ENCODE measurements around the gene FRMD4A.
"Not testable (repeated sequence)": the region's sequence is repeated elsewhere in the genome, so short reads cannot be mapped to it uniquely, and the experiment has no call there.

DNA sequence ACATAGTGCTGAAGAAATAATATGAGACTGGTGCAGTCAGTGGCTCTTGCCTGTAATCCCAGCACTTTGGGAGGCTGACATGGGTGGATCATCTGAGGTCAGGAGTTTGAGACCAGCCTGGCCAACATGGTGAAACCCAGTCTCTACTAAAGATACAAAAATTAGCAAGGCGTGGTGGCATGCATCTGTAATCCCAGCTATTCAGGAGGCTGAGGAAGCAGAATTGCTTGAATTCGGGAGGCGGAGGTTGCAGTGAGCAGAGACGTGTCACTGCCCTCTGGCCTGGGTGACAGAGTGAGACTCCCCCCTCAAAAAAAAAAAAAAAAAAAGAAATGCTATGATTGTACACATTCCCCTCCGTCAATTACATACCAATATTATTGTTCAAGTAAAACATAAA, 615.1 kb downstream of the FRMD4A start:
- TF ChIP-seq, protein P1, sequence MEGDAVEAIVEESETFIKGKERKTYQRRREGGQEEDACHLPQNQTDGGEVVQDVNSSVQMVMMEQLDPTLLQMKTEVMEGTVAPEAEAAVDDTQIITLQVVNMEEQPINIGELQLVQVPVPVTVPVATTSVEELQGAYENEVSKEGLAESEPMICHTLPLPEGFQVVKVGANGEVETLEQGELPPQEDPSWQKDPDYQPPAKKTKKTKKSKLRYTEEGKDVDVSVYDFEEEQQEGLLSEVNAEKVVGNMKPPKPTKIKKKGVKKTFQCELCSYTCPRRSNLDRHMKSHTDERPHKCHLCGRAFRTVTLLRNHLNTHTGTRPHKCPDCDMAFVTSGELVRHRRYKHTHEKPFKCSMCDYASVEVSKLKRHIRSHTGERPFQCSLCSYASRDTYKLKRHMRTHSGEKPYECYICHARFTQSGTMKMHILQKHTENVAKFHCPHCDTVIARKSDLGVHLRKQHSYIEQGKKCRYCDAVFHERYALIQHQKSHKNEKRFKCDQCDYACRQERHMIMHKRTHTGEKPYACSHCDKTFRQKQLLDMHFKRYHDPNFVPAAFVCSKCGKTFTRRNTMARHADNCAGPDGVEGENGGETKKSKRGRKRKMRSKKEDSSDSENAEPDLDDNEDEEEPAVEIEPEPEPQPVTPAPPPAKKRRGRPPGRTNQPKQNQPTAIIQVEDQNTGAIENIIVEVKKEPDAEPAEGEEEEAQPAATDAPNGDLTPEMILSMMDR (IDR thresholded peaks at IDR 0.05; ENCODE audit: low read depth, low read length) = not testable (repeated sequence)
- TF ChIP-seq POLR2A (IDR thresholded peaks at IDR 0.05; ENCODE audit: extremely low read depth, insufficient read length) = not testable (repeated sequence)

All from NB4 (cell line).